T-helper 2 cell (primary cell): ENCODE measurements around the gene FBXO45.
"Not testable (repeated sequence)": the region's sequence is repeated elsewhere in the genome, so short reads cannot be mapped to it uniquely, and the experiment has no call there.

Experiments
- DNase-seq, 5 experiments: peaks; one replicate each; pipeline versions ENCODE4 v3.0.0 to v3.0.0-alpha.2; 2012 to 2022

FBXO45 gene

DNA sequence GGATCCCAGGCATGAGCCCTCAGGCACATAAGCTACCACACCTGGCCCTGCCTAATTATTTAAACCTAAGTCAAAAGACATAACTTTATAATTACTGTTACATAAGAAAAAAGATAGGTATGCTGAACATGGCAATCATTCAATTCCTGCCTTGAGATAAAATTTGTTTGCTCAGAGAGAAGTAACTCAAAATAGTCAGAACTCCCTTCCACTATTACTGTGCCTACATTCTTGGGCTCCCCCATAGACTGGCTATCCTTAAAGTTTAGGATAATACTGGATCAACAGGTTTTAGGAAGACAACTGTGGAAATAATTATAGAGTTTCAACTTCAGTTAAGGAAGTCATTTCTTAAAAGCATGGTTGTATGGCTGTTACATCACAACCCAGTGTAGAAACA lies 10.0 kb upstream of the FBXO45 start:
- DNase-seq = no peak

DNA sequence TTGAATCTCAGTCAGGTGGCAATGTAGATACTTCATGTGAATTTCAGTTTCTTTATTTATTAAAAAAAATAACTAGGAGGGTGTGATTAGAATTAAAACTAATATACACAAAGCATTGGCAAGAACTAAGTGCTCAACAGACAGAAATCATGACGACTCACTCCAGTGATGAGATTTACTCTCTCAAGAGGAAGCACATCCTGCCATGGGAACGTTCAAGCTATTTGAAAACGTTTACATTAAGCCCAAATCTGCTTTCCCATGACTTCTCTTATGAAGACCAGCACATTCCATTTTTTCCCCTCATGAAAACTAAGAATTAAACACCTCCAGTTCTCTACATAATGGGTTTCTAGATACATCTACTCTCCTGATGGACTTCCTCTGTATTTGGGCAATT lies 8.6 kb upstream of the FBXO45 start:
- DNase-seq = peak in 1 of 5 experiments; percentile 39

DNA sequence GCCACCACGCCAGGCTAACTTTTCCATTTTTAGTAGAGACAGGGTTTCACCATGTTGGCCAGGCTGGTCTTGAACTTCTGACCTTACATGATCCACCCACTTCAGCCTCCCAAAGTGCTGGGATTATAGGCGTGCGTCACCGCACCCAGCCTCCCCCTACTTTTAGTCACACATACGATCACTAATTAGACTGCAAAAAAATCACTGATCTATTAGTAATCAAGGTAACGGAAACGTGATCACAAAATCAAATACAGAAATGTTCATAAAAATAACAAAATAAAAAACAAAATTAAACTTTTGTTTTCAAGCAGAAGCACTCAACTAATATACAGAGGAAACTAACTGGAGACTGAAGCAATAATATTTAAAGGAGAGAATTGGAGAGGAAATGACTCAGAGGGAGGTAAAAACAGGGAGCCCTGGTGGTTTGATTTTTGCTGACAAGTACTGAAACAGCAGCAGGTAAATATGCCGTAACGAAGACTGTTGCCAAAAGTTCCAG lies 4.7 kb upstream of the FBXO45 start:
- DNase-seq = peak in 3 of 5 experiments; percentile 2 to 86 (median 4)

DNA sequence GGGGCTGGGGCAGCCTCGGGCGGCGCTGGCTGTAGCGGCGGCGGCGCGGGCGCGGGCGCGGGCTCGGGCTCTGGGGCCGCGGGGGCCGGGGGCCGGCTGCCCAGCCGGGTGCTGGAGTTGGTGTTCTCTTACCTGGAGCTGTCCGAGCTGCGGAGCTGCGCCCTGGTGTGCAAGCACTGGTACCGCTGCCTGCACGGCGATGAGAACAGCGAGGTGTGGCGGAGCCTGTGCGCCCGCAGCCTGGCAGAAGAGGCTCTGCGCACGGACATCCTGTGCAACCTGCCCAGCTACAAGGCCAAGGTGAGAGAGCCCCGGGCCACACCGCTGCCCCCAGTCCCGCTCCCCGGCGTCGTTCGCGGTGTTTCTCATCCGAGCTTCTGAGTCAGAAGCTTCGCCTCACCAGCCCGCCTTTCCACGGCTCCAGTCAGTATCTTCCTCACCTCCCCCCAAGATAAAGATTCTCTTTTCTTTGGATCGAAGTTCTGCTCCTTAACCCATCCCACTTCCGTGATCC lies 600 bp downstream of the FBXO45 start:
- DNase-seq = peak in 4 of 5 experiments; percentile 15 to 80 (median 32)

DNA sequence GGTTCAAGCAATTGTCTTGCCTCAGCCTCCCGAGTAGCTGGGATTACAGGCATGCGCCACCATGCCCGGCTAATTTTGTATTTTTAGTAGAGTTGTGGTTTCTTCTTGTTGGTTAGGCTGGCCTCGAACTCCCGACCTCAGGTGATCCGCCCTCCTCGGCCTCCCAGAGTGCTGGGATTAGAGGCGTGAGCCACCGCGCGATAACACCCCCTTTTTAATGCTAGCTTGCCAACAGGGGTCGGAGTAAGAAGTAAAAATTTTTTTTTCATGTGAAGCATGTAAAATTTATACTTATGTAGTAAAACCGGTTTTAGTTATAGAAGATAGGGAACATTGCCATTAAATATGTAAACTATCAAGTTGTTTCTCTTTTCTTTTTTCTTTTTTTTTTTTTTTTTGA lies 1.9 kb downstream of the FBXO45 start:
- not testable (repeated sequence) for DNase-seq

DNA sequence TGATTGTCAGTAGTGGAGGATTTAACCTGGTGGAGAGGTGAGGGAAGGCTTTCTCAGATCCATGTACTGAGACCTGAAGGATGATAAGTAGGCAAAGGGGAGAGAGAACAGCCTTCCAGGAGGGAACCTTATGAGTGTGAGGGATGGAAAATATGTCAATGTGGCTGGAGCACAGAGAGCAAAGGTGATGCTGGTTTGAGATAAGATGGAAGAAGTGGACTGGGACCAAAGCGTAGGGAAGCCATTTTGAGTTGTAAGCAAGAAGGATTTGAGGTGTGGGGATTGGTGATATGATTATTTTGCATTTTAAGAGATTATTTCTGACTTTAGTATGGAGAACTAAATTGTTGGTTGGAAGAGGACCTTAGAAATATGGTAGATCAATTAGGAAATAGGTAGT lies 3.9 kb downstream of the FBXO45 start:
- DNase-seq = no peak

DNA sequence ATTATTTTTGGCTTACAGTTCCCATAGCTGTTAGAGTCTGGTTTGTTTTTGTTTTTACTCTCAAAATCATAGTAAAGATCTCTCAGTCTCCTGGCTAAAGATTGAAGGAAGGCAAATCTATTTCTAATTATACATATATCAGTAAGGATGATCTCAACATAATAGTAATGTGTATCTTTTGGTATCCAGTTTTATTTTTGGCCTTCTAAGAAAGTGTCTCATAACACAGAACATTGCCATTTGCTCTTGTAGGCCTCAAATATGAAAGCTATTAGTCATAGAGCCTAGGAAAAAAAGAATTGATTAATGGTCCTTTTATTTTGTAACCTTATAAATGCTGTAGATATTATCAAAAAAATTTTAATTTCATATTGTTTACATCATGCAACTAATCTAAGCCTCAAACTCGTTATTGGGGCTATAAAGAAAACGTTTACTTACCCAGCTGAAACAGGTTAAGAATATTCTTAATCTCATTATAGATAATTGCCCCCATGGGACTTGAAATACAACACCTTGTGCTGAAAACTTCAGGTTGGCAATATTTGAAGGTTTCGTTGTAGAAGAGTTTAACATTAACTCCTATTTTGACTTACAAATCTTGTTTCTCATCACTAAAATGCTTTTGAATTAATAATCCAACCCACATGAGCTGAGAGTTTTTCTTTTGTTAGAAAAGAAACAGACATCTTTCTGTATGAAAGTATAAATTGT lies 16.7 kb downstream of the FBXO45 start:
- DNase-seq = no peak

DNA sequence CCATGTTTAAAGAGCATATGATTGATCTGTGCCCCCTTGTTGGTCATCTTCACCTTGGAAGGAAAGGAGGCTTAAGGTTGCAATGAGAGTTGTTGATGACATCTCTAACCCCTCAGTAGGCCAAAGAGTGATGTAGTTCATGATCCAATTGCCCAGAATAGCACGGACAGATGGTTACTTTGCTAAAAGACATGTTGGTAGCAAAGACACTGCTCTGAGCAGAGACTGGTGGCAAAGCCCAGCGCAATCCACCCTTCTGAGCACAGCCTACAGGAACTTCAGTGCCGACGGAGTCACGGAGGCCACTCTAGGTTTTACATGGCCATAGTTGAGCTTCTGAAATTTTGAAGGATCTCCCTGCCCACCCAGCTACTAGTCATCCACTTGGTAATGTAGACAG lies 21.8 kb downstream of the FBXO45 start:
- no peak for DNase-seq

DNA sequence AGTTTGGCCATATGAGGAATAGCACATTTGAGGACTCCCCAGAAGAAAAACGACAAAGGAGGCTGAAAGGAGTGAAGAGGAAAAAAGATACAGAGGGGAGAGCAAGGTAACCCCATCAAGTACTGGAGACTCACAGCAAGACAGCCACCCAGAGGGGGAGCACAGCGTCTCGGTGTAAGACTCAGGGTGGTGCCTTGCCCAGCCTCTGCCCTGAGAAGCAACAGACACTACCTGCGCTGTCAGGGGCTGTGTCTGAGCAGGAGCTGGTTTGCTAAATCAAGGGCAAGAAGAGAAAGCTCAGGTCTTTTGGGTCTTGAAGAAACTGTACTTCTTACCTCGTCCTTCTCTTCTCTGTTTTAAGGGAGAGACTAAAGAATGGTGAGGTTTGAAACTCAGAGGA lies 27.9 kb downstream of the FBXO45 start:
- DNase-seq = no peak

DNA sequence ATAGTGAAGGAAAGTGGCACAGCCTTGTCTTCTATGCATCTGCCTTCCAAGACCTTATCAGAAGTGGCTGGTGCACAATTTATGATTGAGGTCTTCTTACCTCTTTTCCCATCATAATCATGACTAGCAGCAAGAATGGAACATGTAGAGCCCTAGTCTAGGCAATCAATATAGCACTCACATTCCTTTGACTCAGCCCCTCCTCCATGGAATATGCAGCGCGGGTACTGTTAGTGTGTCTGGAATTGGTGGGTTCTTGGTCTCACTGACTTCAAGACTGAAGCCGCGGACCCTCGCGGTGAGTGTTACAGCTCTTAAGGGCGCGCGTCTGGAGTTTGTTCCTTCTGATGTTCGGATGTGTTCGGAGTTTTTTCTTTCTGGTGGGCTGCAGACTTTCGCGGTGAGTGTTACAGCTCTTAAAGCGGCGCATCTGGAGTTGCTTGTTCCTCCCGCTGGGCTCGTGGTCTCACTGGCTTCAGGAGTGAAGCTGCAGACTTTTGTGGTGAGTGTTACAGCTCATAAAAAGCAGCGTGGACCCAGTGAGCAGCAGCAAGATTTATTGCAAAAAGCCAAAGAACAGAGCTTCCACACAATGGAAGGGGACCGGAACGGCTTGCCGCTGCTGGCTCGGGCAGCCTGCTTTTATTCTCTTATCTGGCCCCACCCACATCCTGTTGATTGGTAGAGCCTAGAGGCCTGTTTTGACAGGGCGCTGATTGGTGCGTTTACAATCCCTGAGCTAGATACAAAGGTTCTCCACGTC lies 29.7 kb downstream of the FBXO45 start:
- peak in 4 of 5 experiments; percentile 2 to 80 (median 16) for DNase-seq

DNA sequence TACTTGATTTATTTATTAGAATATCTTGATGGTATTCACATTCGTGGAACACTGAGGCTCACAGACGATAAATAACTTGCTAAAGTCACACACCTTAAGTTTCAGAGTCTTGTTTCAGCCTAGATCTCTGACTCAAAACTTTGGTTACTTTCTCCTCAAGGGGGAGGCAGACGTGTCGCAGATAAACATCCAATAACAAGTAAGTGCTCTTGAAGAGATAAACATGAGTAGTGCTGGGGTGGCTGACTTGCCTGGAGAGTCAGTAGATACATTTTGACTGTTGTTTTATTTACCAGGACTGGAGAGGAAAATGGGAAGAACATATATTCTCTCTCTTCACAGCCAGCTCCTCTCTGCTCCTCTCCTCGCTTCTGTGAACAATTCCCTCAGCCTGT lies 31.3 kb downstream of the FBXO45 start:
- peak in 1 of 5 experiments; percentile 69 for DNase-seq

DNA sequence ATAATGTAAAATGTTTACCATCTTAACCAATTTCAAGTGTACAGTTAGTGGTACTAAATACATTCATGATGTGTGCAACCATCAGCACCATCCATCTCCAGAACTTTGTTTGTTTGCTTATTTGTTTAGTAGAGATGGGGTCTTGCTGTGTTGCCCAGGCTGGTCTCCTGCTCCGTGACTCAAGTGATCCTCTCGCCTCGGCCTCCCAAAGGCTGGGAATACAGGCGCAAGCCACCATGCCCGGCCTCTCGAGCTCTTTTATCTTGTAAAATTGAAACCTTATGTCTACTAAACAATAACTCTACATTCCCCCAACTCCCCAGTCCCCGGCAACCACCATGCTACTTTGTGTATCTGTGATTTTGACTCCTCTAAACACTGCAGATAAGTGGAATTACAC lies 31.9 kb downstream of the FBXO45 start:
- no peak for DNase-seq

DNA sequence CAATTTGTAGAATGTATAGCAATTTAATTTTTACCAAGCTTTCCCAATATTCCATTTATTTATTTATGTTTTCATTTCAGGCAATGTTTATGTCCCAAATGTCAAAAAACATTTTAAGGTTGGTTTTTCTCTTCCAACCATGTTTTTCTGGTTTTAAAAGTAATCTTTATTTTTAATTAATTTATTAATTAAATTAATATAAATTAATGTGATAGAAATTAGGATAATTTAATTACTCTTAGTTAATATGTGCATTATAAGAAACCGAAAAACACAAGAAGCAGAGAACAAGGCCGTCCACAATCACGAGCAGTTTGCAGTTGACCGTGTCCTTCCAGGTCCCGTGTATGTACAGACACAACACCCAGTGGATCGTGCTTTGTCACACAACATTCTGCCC lies 34.2 kb downstream of the FBXO45 start:
- no peak for DNase-seq

DNA sequence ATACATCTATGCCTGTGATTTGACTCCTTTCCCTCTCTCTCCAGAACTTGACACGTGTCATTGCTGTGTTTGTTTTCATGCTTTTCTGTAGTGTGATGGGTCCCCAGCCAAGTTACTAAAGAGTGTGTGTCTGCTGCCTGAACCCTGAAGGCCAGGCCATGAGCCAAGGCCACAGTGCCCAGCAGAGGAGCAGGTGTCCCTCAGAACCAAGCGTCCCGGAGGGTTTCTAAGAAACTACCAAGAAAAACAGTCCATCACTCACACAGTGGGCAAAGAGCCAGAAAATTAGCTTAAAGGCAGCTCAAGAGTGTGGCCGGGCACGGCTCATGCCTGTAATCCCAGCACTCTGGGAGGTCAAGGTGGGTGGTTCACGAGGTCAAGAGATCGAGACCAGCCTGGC lies 35.2 kb downstream of the FBXO45 start:
- no peak for DNase-seq

DNA sequence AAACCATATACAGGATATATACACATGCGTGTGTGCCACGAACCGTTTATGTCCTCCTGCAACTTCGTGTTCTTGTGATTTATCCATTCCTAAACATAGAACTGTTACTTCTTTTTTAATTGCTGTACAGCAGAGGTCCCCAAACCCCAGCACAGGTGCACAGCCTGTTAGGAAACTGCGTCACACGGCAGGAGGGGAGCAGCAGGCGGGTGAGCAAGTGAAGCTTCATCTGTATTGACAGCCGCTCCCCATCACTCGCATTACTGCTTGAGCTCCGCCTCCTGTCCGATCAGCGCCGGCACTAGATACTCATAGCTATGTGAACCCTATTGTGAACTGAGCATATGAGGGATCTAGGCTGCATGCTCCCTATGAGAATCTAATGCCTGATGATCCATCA lies 36.1 kb downstream of the FBXO45 start:
- peak in 4 of 5 experiments; percentile 4 to 89 (median 24) for DNase-seq

DNA sequence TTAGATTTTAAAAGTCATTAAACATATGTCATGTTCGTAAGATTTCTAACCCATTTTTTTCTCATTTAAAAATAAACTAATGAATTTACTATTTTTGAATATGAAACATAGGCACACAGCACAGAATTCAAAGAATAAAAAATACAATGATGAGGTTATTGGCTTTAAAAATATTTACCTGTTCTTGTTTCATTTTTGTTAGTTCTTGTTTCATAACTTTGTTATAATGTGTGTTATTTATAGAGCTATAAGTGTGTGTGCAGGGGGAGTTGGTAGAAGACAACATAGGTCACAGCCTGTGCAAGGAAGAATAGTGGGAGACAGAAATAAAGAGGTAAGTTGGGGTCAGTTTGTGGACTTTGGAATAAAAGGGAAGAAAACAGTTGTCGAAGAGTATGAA lies 40.2 kb downstream of the FBXO45 start:
- no peak for DNase-seq

DNA sequence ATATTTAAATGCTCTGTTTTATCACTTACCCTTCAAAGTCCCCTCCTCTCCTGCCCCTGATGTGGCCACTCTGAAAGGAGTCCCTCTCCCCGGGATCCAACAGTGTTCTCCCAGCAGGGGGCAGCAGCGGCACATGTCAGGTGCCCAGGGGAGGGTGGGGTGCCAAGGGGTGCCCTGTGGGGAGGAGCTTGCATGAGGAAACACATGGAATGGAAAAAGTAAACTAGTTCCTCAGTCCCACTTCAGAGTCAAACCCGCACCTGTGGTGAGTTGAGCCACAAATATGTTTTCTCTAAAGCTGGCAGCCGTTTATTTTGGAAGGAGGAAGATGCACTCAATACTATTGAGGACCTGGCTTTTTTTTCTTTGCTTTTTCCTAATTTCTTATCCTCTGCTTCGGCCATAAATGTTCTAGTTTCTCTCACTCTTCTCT lies 40.9 kb downstream of the FBXO45 start:
- peak; percentile 79 to 94 (median 90) for DNase-seq

DNA sequence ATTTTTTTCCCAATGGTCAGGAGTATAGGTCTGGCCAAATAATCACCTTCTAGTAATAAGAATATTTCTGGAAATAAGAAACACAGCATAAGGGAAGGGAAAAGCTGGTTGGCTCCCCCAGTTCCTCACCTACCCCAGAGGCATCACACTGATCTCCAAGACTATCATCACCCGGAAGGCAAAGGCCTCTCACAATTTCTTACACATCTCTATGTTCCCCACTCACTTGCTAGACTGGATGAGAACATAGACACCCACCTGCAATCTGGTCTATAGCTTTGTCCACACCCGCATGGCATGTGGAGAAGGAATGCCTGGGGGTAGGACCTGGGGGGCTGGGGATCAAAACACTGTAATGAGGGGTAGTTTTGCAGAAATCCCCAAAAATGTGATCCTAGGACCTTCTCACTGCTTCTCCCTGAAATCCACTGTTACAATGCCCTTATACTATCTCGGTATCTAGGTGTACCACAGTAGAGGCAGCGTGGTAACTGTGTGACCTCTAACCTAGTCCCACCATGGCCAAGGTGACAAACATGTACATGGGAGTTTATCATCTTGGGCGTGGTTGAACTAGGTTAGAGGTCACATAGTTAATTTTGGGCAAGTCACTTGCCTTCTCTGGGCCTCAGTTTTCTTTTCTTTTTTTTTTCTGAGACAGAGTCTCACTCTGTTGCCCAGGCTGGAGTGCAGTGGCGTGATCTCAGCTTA lies 41.5 kb downstream of the FBXO45 start:
- DNase-seq = peak in 2 of 5 experiments; percentile 27 to 95

DNA sequence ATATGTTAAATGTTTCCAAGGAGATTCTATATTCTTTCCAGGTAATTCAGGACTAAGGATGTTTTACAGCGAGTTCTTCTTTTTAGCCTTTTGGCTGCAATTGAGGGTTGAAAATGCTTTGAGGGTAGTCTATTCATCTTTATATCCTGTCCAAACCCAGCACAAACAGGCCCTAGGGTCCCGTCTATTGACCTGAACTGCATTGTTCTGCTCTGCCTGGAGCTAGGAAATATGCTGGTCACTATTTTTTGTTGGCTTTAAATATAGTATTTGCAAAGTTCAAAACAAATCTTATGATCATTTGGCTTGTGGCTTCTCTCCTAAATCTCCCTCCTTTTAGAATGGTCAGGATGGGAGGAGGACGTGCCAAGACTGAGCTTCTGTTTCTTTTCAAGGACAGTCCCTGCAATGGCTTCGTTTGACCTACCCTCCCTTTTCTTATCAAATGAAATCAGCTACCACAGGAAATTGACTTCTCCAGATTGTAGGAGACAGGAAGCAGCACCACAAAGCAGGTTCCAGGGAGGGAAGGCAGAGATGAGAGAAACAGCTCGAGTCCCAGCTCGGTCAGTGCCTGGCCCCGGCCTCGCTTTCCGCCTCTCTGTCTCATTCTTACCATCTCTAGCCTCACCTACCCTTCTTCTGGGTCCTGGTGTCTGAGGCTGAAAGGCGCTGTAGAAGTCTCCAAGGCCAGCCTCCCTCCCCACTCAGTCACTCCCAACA lies 43.5 kb downstream of the FBXO45 start:
- DNase-seq = peak in 1 of 5 experiments; percentile 67

DNA sequence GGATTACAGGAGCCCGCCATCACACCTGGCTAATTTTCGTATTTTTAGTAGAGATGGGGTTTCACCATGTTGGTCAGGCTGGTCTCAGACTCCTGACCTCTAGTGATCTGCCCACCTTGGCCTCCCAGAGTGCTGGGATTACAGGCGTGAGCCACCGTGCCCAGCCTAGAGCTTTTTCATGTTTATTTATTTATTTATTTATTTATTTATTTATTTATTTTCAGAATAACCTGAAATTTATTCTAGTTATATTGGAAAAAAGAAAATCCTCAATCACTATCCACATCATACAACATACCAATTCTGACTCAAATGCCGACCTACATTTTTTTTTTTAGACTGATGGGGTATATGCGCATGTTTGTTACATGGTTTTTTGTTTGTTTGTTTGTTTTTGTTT lies 46.8 kb downstream of the FBXO45 start:
- not testable (repeated sequence) for DNase-seq

DNA sequence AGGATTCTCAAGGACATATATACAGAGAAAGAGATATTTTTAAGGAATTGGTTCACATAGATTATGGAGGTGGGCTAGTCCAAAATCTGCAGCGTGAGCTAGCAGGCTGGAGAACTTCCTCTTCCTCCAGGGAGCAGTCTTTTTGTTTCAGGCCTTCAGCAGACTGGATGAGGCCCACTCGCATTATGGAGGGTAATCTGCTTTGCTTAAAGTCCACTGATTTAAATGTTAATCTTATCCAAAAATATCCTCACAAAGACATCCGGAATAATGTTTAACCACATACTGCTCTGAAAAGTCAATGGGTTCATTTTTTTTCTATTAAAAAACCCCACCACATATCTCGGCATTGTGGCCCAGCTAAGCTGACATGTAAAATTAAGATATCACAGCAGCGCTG lies 48.8 kb downstream of the FBXO45 start:
- DNase-seq = no peak

DNA sequence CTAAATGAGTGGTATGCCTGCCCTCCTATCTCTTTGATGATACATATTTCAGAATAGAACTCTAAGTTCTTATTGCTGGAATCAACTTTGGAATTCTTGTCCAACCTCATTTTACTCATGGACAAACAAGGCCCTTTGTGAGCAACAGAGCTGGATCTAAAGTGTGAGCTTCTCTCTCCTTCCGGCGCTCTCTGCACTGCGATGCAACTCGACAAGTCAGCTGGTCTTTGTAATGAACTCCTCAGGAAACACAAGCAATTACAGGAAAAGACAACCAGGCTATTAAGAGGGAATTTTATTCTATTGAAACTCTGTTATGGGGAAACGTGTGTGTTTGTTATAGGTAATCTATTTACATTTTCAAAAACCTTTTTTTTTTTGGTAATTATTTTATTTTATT lies 50.8 kb downstream of the FBXO45 start:
- no peak for DNase-seq
